Activated T-cell treated with anti-CD3 and anti-CD28 coated beads for 4 hours (primary cell): ENCODE measurements around the gene NTSR1.

ENCODE experiments used
- DNase-seq: peaks from one replicate; pipeline ENCODE4 v3.0.0-alpha.2; 2020

NTSR1 gene

GRCh38 chr20:62710221-62710885 is 1.7 kb downstream of the NTSR1 start:
- no peak for DNase-seq

GRCh38 chr20:62710886-62711702 is 2.5 kb downstream of the NTSR1 start:
- DNase-seq, result peak; percentile 31

- no peak for DNase-seq
Measured at GRCh38 chr20:62711703-62712101, 3.1 kb downstream of the NTSR1 start.

GRCh38 chr20:62712606-62713005 is 4.0 kb downstream of the NTSR1 start:
- DNase-seq, result no peak

- DNase-seq, result no peak
Measured at GRCh38 chr20:62714006-62714405, 5.4 kb downstream of the NTSR1 start.

GRCh38 chr20:62714799-62715198 is 6.2 kb downstream of the NTSR1 start:
- DNase-seq, result no peak

- DNase-seq, result no peak
Measured at GRCh38 chr20:62715201-62715600, 6.6 kb downstream of the NTSR1 start.

- peak; percentile 34 for DNase-seq
Measured at GRCh38 chr20:62716198-62716940, 7.7 kb downstream of the NTSR1 start.

- DNase-seq, result no peak
Measured at GRCh38 chr20:62716941-62717310, 8.3 kb downstream of the NTSR1 start.

- no peak for DNase-seq
Measured at GRCh38 chr20:62717933-62718332, 9.3 kb downstream of the NTSR1 start.

GRCh38 chr20:62718546-62718945 is 9.9 kb downstream of the NTSR1 start:
- no peak for DNase-seq

- DNase-seq, result no peak
Measured at GRCh38 chr20:62719250-62719935, 10.8 kb downstream of the NTSR1 start.

- DNase-seq, result no peak
Measured at GRCh38 chr20:62721511-62722370, 13.1 kb downstream of the NTSR1 start.

- DNase-seq, result no peak
Measured at GRCh38 chr20:62722627-62723026, 14.0 kb downstream of the NTSR1 start.

GRCh38 chr20:62723351-62723750 is 14.7 kb downstream of the NTSR1 start:
- DNase-seq, result no peak

GRCh38 chr20:62723768-62724450 is 15.3 kb downstream of the NTSR1 start:
- DNase-seq, result no peak

- DNase-seq, result no peak
Measured at GRCh38 chr20:62724692-62725595, 16.3 kb downstream of the NTSR1 start.

- no peak for DNase-seq
Measured at GRCh38 chr20:62725596-62726268, 17.1 kb downstream of the NTSR1 start.

- no peak for DNase-seq
Measured at GRCh38 chr20:62726276-62726675, 17.6 kb downstream of the NTSR1 start.
